ENCODE data around the gene STK38.

Gene STK38

GRCh38 chr6:36508532-36508931 lies 38.7 kb downstream of the STK38 start:
- Histone ChIP-seq H3F3A (ENCODE audit: control insufficient read depth, insufficient read depth) (0 out of 2 replicates have a peak, but pooled peaks cover 2% of the 10 kb centered on the region), H3K4me1 (ENCODE audit: control insufficient read depth, low read length) (no peaks in the 10 kb centered on the region), H4K20me1 (ENCODE audit: control insufficient read depth, insufficient read depth, low read depth, low read length) (no peaks in the 10 kb centered on the region), H3K4me2 (ENCODE audit: low read length) (no peak overlapping the region), H3K27me3 (ENCODE audit: control insufficient read depth, low read length) (no peaks in the 10 kb centered on the region), H3K27ac (ENCODE audit: low read depth, low read length) (no peak overlapping the region), H3K4me3 (ENCODE audit: low read length) (no peak overlapping the region), H3K9me2 (replicated peaks; ENCODE audit: control insufficient read depth, low read length) (no peaks in the 10 kb centered on the region), H3K9me3 (ENCODE audit: control insufficient read depth, insufficient read depth, low read length) (no peaks in the 10 kb centered on the region), H3K36me3 (ENCODE audit: control insufficient read depth, low read length) (peaks cover 70% of the 10 kb centered on the region), H3K79me2 (ENCODE audit: control insufficient read depth, low read length) (no peaks in the 10 kb centered on the region)
- TF ChIP-seq CTCF (IDR thresholded peaks at IDR 0.05; ENCODE audit: low read depth, low read length, poor library complexity, severe bottlenecking) (no peak), EZH2phosphoT487 (IDR thresholded peaks at IDR 0.05; ENCODE audit: borderline replicate concordance, low read length) (no peak)

GRCh38 chr6:36506611-36507010 lies 40.7 kb downstream of the STK38 start:
- Histone ChIP-seq H3F3A (ENCODE audit: control insufficient read depth, insufficient read depth) (0 out of 2 replicates have a peak, but pooled peaks cover 3% of the 10 kb centered on the region), H3K4me1 (ENCODE audit: control insufficient read depth, low read length) (no peaks in the 10 kb centered on the region), H3K9me3 (ENCODE audit: control insufficient read depth, insufficient read depth, low read length) (no peaks in the 10 kb centered on the region), H3K27me3 (ENCODE audit: control insufficient read depth, low read length) (no peaks in the 10 kb centered on the region), H3K27ac (ENCODE audit: low read depth, low read length) (no peak overlapping the region), H3K36me3 (ENCODE audit: control insufficient read depth, low read length) (peaks cover 71% of the 10 kb centered on the region), H3K4me3 (ENCODE audit: low read length) (no peak overlapping the region), H4K20me1 (ENCODE audit: control insufficient read depth, insufficient read depth, low read depth, low read length) (no peaks in the 10 kb centered on the region), H3K4me2 (ENCODE audit: low read length) (no peak overlapping the region), H3K9me2 (replicated peaks; ENCODE audit: control insufficient read depth, low read length) (no peaks in the 10 kb centered on the region), H3K79me2 (ENCODE audit: control insufficient read depth, low read length) (no peaks in the 10 kb centered on the region)
- no peak for TF ChIP-seq CTCF (IDR thresholded peaks at IDR 0.05; ENCODE audit: low read depth, low read length, poor library complexity, severe bottlenecking)
- no peak for TF ChIP-seq EZH2phosphoT487 (IDR thresholded peaks at IDR 0.05; ENCODE audit: borderline replicate concordance, low read length)

GRCh38 chr6:36505744-36506534 lies 41.3 kb downstream of the STK38 start:
- H3K9me3 ChIP-seq (ENCODE audit: control insufficient read depth, insufficient read depth, low read length) = no peaks in the 10 kb centered on the region
- no peaks in the 10 kb centered on the region for H3K4me1 ChIP-seq (ENCODE audit: control insufficient read depth, low read length)
- H3F3A ChIP-seq (ENCODE audit: control insufficient read depth, insufficient read depth) = 0 out of 2 replicates have a peak, but pooled peaks cover 3% of the 10 kb centered on the region
- no peaks in the 10 kb centered on the region for H4K20me1 ChIP-seq (ENCODE audit: control insufficient read depth, insufficient read depth, low read depth, low read length)
- no peaks in the 10 kb centered on the region for H3K27me3 ChIP-seq (ENCODE audit: control insufficient read depth, low read length)
- TF ChIP-seq CTCF (IDR thresholded peaks at IDR 0.05; ENCODE audit: low read depth, low read length, poor library complexity, severe bottlenecking) (no peak), EZH2phosphoT487 (IDR thresholded peaks at IDR 0.05; ENCODE audit: borderline replicate concordance, low read length) (no peak)
- no peaks in the 10 kb centered on the region for H3K79me2 ChIP-seq (ENCODE audit: control insufficient read depth, low read length)
- H3K9me2 ChIP-seq (replicated peaks; ENCODE audit: control insufficient read depth, low read length) = no peaks in the 10 kb centered on the region
- H3K4me2 ChIP-seq (ENCODE audit: low read length) = no peak overlapping the region
- no peak overlapping the region for H3K4me3 ChIP-seq (ENCODE audit: low read length)
- H3K27ac ChIP-seq (ENCODE audit: low read depth, low read length) = no peak overlapping the region
- peaks cover 66% of the 10 kb centered on the region for H3K36me3 ChIP-seq (ENCODE audit: control insufficient read depth, low read length)
